Stimulated activated CD8-positive, alpha-beta memory T cell treated with anti-CD3 and anti-CD28 coated beads, Interleukin-7, amount 100 ng/mL, for 1 hour (primary cell): ENCODE data around the gene MEI1.
"Not testable (repeated sequence)": the region's sequence is repeated elsewhere in the genome, so short reads cannot be mapped to it uniquely, and the experiment has no call there.

Source experiments
- DNase-seq, 2 donors: peaks; one replicate each; pipeline ENCODE4 v3.0.0-alpha.2; 2020; ENCODE audit warnings: low read depth in 2 of 2

Gene MEI1

GRCh38 chr22:41821471-41822316, 122.4 kb downstream of the MEI1 start:
- DNase-seq: no peak

- DNase-seq: no peak
Measured at GRCh38 chr22:41822317-41823057, 123.2 kb downstream of the MEI1 start.

- DNase-seq: no peak
Measured at GRCh38 chr22:41823797-41824196, 124.5 kb downstream of the MEI1 start.

- no peak for DNase-seq
Measured at GRCh38 chr22:41825376-41825775, 126.1 kb downstream of the MEI1 start.

GRCh38 chr22:41826021-41826420, 126.7 kb downstream of the MEI1 start:
- no peak for DNase-seq

- no peak for DNase-seq
Measured at GRCh38 chr22:41826430-41827383, 127.4 kb downstream of the MEI1 start.

- DNase-seq: no peak
Measured at GRCh38 chr22:41827671-41828070, 128.4 kb downstream of the MEI1 start.

- no peak for DNase-seq
Measured at GRCh38 chr22:41828516-41828915, 129.2 kb downstream of the MEI1 start.

GRCh38 chr22:41830174-41830573, 130.9 kb downstream of the MEI1 start:
- no peak for DNase-seq

- DNase-seq: no peak
Measured at GRCh38 chr22:41831383-41831782, 132.1 kb downstream of the MEI1 start.

GRCh38 chr22:41831828-41832552, 132.7 kb downstream of the MEI1 start:
- no peak for DNase-seq

GRCh38 chr22:41832553-41833368, 133.5 kb downstream of the MEI1 start, which contains the start of gene SREBF2:
Gene SREBF2 (plus strand): TSS chr22:41833105. CDS start chr22:41833271, 166 bp downstream.
- peak; percentile 93 to 96 for DNase-seq

- peak in 1 of 2 donors; percentile 13 for DNase-seq
Measured at GRCh38 chr22:41833369-41834004, 134.2 kb downstream of the MEI1 start.

- DNase-seq: no peak
Measured at GRCh38 chr22:41834005-41834944, 135.0 kb downstream of the MEI1 start.

- not testable (repeated sequence) for DNase-seq
Measured at GRCh38 chr22:41835462-41835861, 136.2 kb downstream of the MEI1 start.

GRCh38 chr22:41836551-41836950, 137.2 kb downstream of the MEI1 start:
- DNase-seq: no peak

- no peak for DNase-seq
Measured at GRCh38 chr22:41838842-41839618, 139.7 kb downstream of the MEI1 start.

GRCh38 chr22:41840216-41840615, 140.9 kb downstream of the MEI1 start:
- DNase-seq: no peak
